Thoracic aorta (tissue), 2 donors: ENCODE data around the gene PCNX2. TPM values are rescaled to one million over a fixed set of nuclear protein-coding genes. Genes with fewer than 3 reads are reported as not detected.

Source experiments
- ATAC-seq: fragments of 150-250 bp; one replicate; pipeline ENCODE4 v1.8.0; 2017; ENCODE audit warnings: low read depth; ENCODE audit not compliant: insufficient number of reproducible peaks, low FRiP score
- DNase-seq: peaks from one replicate; pipeline ENCODE4 v3.0.0-alpha.2; 2020; ENCODE audit warnings: low spot score
- H3K27ac ChIP-seq, 2 donors: fragments of 200-600 bp; sonication (generic); 1 replicate in 1 of 2; 2 replicates in 1 of 2; pipeline ENCODE4 v1.5.1; 2016; ENCODE audit warnings: mild to moderate bottlenecking in 2 of 2, moderate library complexity in 2 of 2
- H3K27me3 ChIP-seq: fragments of 200-600 bp; sonication (generic); replicated peaks from 2 replicates; pipeline ENCODE4 v1.6.0; 2016; ENCODE audit warnings: mild to moderate bottlenecking; ENCODE audit not compliant: insufficient read depth
- H3K36me3 ChIP-seq: fragments of 200-600 bp; sonication (generic); one replicate; pipeline ENCODE4 v1.5.1; 2016
- H3K4me1 ChIP-seq, 2 donors: fragments of 200-600 bp; sonication (generic); 1 replicate in 1 of 2; 2 replicates in 1 of 2; pipeline versions ENCODE4 v1.5.1 to v1.6.0; 2016; ENCODE audit warnings: low read depth in 2 of 2, mild to moderate bottlenecking in 1 of 2; ENCODE audit not compliant: control insufficient read depth in 1 of 2
- H3K4me3 ChIP-seq: fragments of 200-600 bp; sonication (generic); 2 replicates; pipeline ENCODE4 v1.5.1; 2016; ENCODE audit warnings: mild to moderate bottlenecking
- H3K9me3 ChIP-seq: fragments of 200-600 bp; sonication (generic); 2 replicates; pipeline ENCODE4 v1.5.1; 2016
- total RNA-seq, 2 donors: library from RNA; depleted of rRNA; stranded (reverse); fragments of >200 nt; gene quantifications; one replicate each; pipeline versions ENCODE4 v1.1.0 to v1.2.3, GENCODE V29; 2016
- TF ChIP-seq, protein P1 (sequence below): fragments of 200-600 bp; sonication (generic); IDR thresholded peaks from one replicate; pipeline ENCODE4 v1.5.1; 2019; ENCODE audit warnings: antibody characterized with exemption

The PCNX2 gene
- total RNA-seq, 2 donors from 2014 or later = 13.6 to 14.8 TPM

GRCh38 chr1:233326319-233326718 lies 30.8 kb upstream of the PCNX2 start:
- Histone ChIP-seq H3K4me3 (no peak overlapping the region), H3K27me3 (no peaks in the 10 kb centered on the region), H3K9me3 (no peaks in the 10 kb centered on the region), H3K36me3 (no peaks in the 10 kb centered on the region), H3K4me1 (peaks cover 3 to 21% of the 10 kb centered on the region in 2 donors), H3K27ac (no peak overlapping the region)
- ATAC-seq (no peak), DNase-seq (no peak)
- TF ChIP-seq, protein P1, sequence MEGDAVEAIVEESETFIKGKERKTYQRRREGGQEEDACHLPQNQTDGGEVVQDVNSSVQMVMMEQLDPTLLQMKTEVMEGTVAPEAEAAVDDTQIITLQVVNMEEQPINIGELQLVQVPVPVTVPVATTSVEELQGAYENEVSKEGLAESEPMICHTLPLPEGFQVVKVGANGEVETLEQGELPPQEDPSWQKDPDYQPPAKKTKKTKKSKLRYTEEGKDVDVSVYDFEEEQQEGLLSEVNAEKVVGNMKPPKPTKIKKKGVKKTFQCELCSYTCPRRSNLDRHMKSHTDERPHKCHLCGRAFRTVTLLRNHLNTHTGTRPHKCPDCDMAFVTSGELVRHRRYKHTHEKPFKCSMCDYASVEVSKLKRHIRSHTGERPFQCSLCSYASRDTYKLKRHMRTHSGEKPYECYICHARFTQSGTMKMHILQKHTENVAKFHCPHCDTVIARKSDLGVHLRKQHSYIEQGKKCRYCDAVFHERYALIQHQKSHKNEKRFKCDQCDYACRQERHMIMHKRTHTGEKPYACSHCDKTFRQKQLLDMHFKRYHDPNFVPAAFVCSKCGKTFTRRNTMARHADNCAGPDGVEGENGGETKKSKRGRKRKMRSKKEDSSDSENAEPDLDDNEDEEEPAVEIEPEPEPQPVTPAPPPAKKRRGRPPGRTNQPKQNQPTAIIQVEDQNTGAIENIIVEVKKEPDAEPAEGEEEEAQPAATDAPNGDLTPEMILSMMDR = no peak

GRCh38 chr1:233323718-233324117 lies 28.2 kb upstream of the PCNX2 start:
- Histone ChIP-seq H3K27me3 (no peaks in the 10 kb centered on the region), H3K4me3 (no peak overlapping the region), H3K9me3 (no peaks in the 10 kb centered on the region), H3K4me1 (peaks cover 0 to 15% of the 10 kb centered on the region in 2 donors), H3K27ac (no peak overlapping the region), H3K36me3 (no peaks in the 10 kb centered on the region)
- TF ChIP-seq, protein P1 = no peak
- DNase-seq (no peak), ATAC-seq (no peak)

GRCh38 chr1:233320023-233320422 lies 24.5 kb upstream of the PCNX2 start:
- no peak for DNase-seq
- Histone ChIP-seq H3K27ac (no peak overlapping the region), H3K36me3 (no peaks in the 10 kb centered on the region), H3K9me3 (no peaks in the 10 kb centered on the region), H3K4me1 (no peaks in the 10 kb centered on the region), H3K4me3 (no peak overlapping the region), H3K27me3 (no peaks in the 10 kb centered on the region)
- TF ChIP-seq, protein P1 = no peak
- no peak for ATAC-seq

DNA sequence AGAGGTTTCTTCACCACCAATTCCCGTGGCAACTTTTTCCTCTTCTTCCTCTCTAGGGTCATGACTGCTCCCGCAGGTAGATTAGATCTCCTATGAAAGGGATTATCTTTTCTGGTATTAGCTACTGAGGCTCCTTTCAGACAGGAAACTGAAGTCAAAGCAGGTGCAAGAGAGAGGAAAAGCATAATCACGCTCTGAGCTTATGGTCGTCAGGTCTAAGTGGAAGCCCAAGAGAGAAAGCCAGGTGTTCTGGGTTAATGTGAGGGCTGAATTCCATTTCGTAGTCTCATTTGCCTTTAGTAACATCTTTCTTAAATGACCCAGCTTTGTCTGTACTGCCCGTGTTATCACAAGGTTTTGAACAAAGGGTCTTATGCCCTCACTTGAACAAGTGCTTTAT lies 23.7 kb upstream of the PCNX2 start:
- TF ChIP-seq, protein P1 = no peak
- Histone ChIP-seq H3K9me3 (no peaks in the 10 kb centered on the region), H3K4me1 (no peaks in the 10 kb centered on the region), H3K4me3 (no peak overlapping the region), H3K27ac (no peak overlapping the region), H3K36me3 (no peaks in the 10 kb centered on the region), H3K27me3 (no peaks in the 10 kb centered on the region)
- DNase-seq = no peak
- no peak for ATAC-seq

DNA sequence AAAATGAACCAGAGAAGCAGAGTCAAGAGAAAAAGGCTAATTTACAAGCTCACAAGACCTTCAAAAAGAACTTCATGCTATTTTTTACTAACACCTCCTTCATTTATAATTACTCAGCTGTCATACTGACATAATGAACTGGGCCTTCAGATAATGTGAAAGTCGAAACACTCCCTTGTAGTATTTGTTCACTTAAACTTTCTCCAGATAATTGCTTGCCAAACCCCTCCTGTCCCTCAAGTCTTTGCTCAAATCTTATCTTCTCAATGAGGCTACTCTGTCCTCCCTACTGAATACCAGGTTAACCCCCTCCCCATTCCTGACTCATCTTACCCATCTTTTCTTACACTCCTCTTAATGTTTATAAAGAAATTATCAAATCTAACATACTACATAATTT lies 20.9 kb upstream of the PCNX2 start:
- Histone ChIP-seq H3K9me3 (no peaks in the 10 kb centered on the region), H3K36me3 (no peaks in the 10 kb centered on the region), H3K27ac (no peak overlapping the region), H3K4me1 (no peaks in the 10 kb centered on the region), H3K27me3 (no peaks in the 10 kb centered on the region), H3K4me3 (no peak overlapping the region)
- DNase-seq = no peak
- TF ChIP-seq, protein P1 = no peak
- ATAC-seq = no peak
